GM12878 (cell line): ENCODE data around the gene MTF1.
"Not testable (repeated sequence)": the region's sequence is repeated elsewhere in the genome, so short reads cannot be mapped to it uniquely, and the experiment has no call there.

Experiments
- EZH2 ChIP-seq: IDR thresholded peaks from 2 replicates; pipeline ENCODE4 v1.6.1; 2012; ENCODE audit warnings: low read depth, mild to moderate bottlenecking, control low read depth, inconsistent platforms, low read length, borderline replicate concordance; ENCODE audit not compliant: control insufficient read depth
- NFXL1 ChIP-seq: fragments of 450-650 bp; IDR thresholded peaks from 2 replicates; pipeline ENCODE4 v1.6.1; 2017; ENCODE audit warnings: antibody characterized with exemption, mild to moderate bottlenecking, borderline replicate concordance
- NR2C1 ChIP-seq: fragments of 450-650 bp; IDR thresholded peaks from 2 replicates; pipeline ENCODE4 v1.6.1; 2017; ENCODE audit warnings: antibody characterized with exemption, mild to moderate bottlenecking, moderate library complexity
- POLR2AphosphoS5 ChIP-seq: IDR thresholded peaks from 2 replicates; pipeline ENCODE4 v1.6.1; 2011; ENCODE audit warnings: mild to moderate bottlenecking, low read length, inconsistent platforms
- ZNF207 ChIP-seq: fragments of 450-650 bp; IDR thresholded peaks from 2 replicates; pipeline ENCODE4 v1.6.1; 2014; ENCODE audit warnings: antibody characterized with exemption, mild to moderate bottlenecking, borderline replicate concordance
- TF ChIP-seq, protein P1 (sequence below), 3 experiments: IDR thresholded peaks in 2 of 3; conservative IDR thresholded peaks in 1 of 3; 2 replicates each; pipeline ENCODE4 v1.5.1; 2011; ENCODE audit warnings: low read depth in 3 of 3, low read length in 3 of 3, mild to moderate bottlenecking in 3 of 3, control low read depth in 2 of 3, moderate library complexity in 2 of 3, inconsistent platforms in 1 of 3, mixed read lengths in 1 of 3; ENCODE audit not compliant: control insufficient read depth in 2 of 3, insufficient read depth in 1 of 3; ENCODE audit errors: extremely low read depth in 1 of 3

DNA sequence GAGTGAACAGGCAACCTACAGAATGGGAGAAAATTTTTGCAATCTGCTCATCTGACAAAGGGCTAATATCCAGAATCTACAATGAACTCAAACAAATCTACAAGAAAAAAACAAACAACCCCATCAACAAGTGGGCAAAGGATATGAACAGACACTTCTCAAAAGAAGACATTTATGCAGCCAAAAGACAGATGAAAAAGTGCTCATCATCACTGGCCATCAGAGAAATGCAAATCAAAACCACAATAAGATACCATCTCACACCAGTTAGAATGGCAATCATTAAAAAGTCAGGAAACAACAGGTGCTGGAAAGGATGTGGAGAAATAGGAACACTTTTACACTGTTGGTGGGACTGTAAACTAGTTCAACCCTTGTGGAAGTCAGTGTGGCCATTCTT is 88.0 kb downstream of the MTF1 start:
- TF ChIP-seq, protein P1, sequence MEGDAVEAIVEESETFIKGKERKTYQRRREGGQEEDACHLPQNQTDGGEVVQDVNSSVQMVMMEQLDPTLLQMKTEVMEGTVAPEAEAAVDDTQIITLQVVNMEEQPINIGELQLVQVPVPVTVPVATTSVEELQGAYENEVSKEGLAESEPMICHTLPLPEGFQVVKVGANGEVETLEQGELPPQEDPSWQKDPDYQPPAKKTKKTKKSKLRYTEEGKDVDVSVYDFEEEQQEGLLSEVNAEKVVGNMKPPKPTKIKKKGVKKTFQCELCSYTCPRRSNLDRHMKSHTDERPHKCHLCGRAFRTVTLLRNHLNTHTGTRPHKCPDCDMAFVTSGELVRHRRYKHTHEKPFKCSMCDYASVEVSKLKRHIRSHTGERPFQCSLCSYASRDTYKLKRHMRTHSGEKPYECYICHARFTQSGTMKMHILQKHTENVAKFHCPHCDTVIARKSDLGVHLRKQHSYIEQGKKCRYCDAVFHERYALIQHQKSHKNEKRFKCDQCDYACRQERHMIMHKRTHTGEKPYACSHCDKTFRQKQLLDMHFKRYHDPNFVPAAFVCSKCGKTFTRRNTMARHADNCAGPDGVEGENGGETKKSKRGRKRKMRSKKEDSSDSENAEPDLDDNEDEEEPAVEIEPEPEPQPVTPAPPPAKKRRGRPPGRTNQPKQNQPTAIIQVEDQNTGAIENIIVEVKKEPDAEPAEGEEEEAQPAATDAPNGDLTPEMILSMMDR (IDR thresholded peaks at IDR 0.05 in 2 of 3, conservative IDR thresholded peaks at IDR 0.05 in 1 of 3; ENCODE audit: control insufficient read depth in 2 of 3, extremely low read depth in 1 of 3, insufficient read depth in 1 of 3, low read depth in 3 of 3, low read length in 3 of 3): not testable (repeated sequence)
- not testable (repeated sequence) for TF ChIP-seq ZNF207, POLR2AphosphoS5, NR2C1, EZH2, NFXL1
